Measurements from ENCODE around the gene MS4A13.
A peak's percentile ranks its signal among the peaks of the same experiment; 100 is the strongest.
"Not testable (repeated sequence)": the region's sequence is repeated elsewhere in the genome, so short reads cannot be mapped to it uniquely, and the experiment has no call there.

MS4A13 gene

GRCh38 chr11:60528934-60529333 lies 13.7 kb downstream of the MS4A13 start:
- no peak overlapping the region for H3K4me3 ChIP-seq (ENCODE audit: control insufficient read depth, low read depth, low read length)
- TF ChIP-seq CTCF (conservative IDR thresholded peaks at IDR 0.05; ENCODE audit: control insufficient read depth, insufficient read depth, low read depth, low read length) = no peak
- DNase-seq (ENCODE audit: low read depth) = no peak

GRCh38 chr11:60530454-60531100 lies 15.4 kb downstream of the MS4A13 start:
- TF ChIP-seq CTCF (conservative IDR thresholded peaks at IDR 0.05; ENCODE audit: control insufficient read depth, insufficient read depth, low read depth, low read length) = no peak
- DNase-seq (ENCODE audit: low read depth) = no peak
- no peak overlapping the region for H3K4me3 ChIP-seq (ENCODE audit: control insufficient read depth, low read depth, low read length)

- not testable (repeated sequence) for H3K4me3 ChIP-seq (ENCODE audit: control insufficient read depth, low read depth, low read length); DNase-seq (ENCODE audit: low read depth)
Measured at GRCh38 chr11:60532383-60532782, 17.2 kb downstream of the MS4A13 start.

GRCh38 chr11:60538627-60539026 lies 23.4 kb downstream of the MS4A13 start:
- H3K4me3 ChIP-seq (ENCODE audit: control insufficient read depth, low read depth, low read length); DNase-seq (ENCODE audit: low read depth): not testable (repeated sequence)

GRCh38 chr11:60544077-60544476 lies 28.9 kb downstream of the MS4A13 start:
- no peak for TF ChIP-seq CTCF (conservative IDR thresholded peaks at IDR 0.05; ENCODE audit: control insufficient read depth, insufficient read depth, low read depth, low read length)
- H3K4me3 ChIP-seq (ENCODE audit: control insufficient read depth, low read depth, low read length) = no peak overlapping the region
- DNase-seq (ENCODE audit: low read depth) = no peak

- no peak for DNase-seq (ENCODE audit: low read depth)
- H3K4me3 ChIP-seq (ENCODE audit: control insufficient read depth, low read depth, low read length) = no peak overlapping the region
- TF ChIP-seq CTCF (conservative IDR thresholded peaks at IDR 0.05; ENCODE audit: control insufficient read depth, insufficient read depth, low read depth, low read length) = no peak
Measured at GRCh38 chr11:60561254-60561653, 46.1 kb downstream of the MS4A13 start.

- TF ChIP-seq CTCF (conservative IDR thresholded peaks at IDR 0.05; ENCODE audit: control insufficient read depth, insufficient read depth, low read depth, low read length) = no peak
- peak; percentile 1 for DNase-seq (ENCODE audit: low read depth)
- no peak overlapping the region for H3K4me3 ChIP-seq (ENCODE audit: control insufficient read depth, low read depth, low read length)
Measured at GRCh38 chr11:60563553-60564235, 48.5 kb downstream of the MS4A13 start.

- TF ChIP-seq CTCF (conservative IDR thresholded peaks at IDR 0.05; ENCODE audit: control insufficient read depth, insufficient read depth, low read depth, low read length) = no peak
- no peak for DNase-seq (ENCODE audit: low read depth)
- no peak overlapping the region for H3K4me3 ChIP-seq (ENCODE audit: control insufficient read depth, low read depth, low read length)
Measured at GRCh38 chr11:60566776-60567175, 51.6 kb downstream of the MS4A13 start.

All from fibroblast of mammary gland (primary cell).